ENCODE data around the gene DENND1A. TPM values are rescaled to one million over a fixed set of nuclear protein-coding genes. Genes with fewer than 3 reads are reported as not detected.

Gene DENND1A
- total RNA-seq, 1 donor from 2014 or later = 12.7 TPM

- Histone ChIP-seq H3K4me2 (ENCODE audit: low read length) (peak overlapping the region; percentile 8), H3K27ac (ENCODE audit: low read depth, low read length) (no peak overlapping the region), H3K4me1 (ENCODE audit: insufficient read depth, low read length) (peaks cover 5% of the 10 kb centered on the region), H3K79me2 (ENCODE audit: insufficient read depth, low read length) (no peaks in the 10 kb centered on the region), H2AFZ (ENCODE audit: low read depth, low read length) (no peak overlapping the region), H4K20me1 (ENCODE audit: insufficient read depth, low read length) (no peaks in the 10 kb centered on the region), H3K36me3 (ENCODE audit: insufficient read depth, low read length) (no peaks in the 10 kb centered on the region), H3K27me3 (ENCODE audit: insufficient read depth, low read length) (peaks cover 17% of the 10 kb centered on the region), H3K9ac (ENCODE audit: low read length) (no peak overlapping the region), H3K4me3 (ENCODE audit: insufficient read depth, low read depth, low read length) (no peak overlapping the region), H3K9me3 (ENCODE audit: insufficient read depth, low read depth, low read length) (no peaks in the 10 kb centered on the region)
- no peaks in the 10 kb centered on the region for H3K9me3 Mint-ChIP-seq (ENCODE audit: unreplicated experiment)
- H3K4me3 Mint-ChIP-seq (ENCODE audit: unreplicated experiment) = peak overlapping the region; percentile 70
- no peak overlapping the region for H3K27ac Mint-ChIP-seq (ENCODE audit: unreplicated experiment)
- H3K27me3 Mint-ChIP-seq (ENCODE audit: low read depth, unreplicated experiment) = peaks cover 28% of the 10 kb centered on the region
- H3K4me1 Mint-ChIP-seq (ENCODE audit: low read depth, unreplicated experiment) = peaks cover 34% of the 10 kb centered on the region
- FAIRE-seq (no peak), DNase-seq (ENCODE audit: low read depth) (no peak)
- TF ChIP-seq EZH2 (IDR thresholded peaks at IDR 0.05; ENCODE audit: insufficient read depth, low read length) = peak; percentile 36
- TF ChIP-seq CTCF (IDR thresholded peaks at IDR 0.05; ENCODE audit: insufficient read depth, low read depth, low read length) = no peak
- no peaks in the 10 kb centered on the region for H3K36me3 Mint-ChIP-seq (ENCODE audit: low read depth, unreplicated experiment)
These were observed 572.8 kb downstream of the DENND1A start for GRCh38 chr9:123356851-123357742.

GRCh38 chr9:123355761-123356431, 574.0 kb downstream of the DENND1A start, which contains the start of gene CRB2:
TSS of gene CRB2 (plus strand) at chr9:123356197. CDS start at chr9:123356261, 64 bp downstream.
- no peaks in the 10 kb centered on the region for H4K20me1 ChIP-seq (ENCODE audit: insufficient read depth, low read length)
- H3K9me3 Mint-ChIP-seq (ENCODE audit: unreplicated experiment) = no peaks in the 10 kb centered on the region
- FAIRE-seq = no peak
- H3K4me3 Mint-ChIP-seq (ENCODE audit: unreplicated experiment) = peak within 1 kb of the TSS; percentile 70
- no peaks in the 10 kb centered on the region for H3K9me3 ChIP-seq (ENCODE audit: insufficient read depth, low read depth, low read length)
- peak within 1 kb of the TSS; percentile 8 for H3K4me2 ChIP-seq (ENCODE audit: low read length)
- no peak within 1 kb of the TSS for H3K4me3 ChIP-seq (ENCODE audit: insufficient read depth, low read depth, low read length)
- H3K9ac ChIP-seq (ENCODE audit: low read length) = no peak within 1 kb of the TSS
- no peak for DNase-seq (ENCODE audit: low read depth)
- peaks cover 5% of the 10 kb centered on the region for H3K4me1 ChIP-seq (ENCODE audit: insufficient read depth, low read length)
- no peak within 1 kb of the TSS for H3K27ac Mint-ChIP-seq (ENCODE audit: unreplicated experiment)
- peaks cover 29% of the 10 kb centered on the region for H3K4me1 Mint-ChIP-seq (ENCODE audit: low read depth, unreplicated experiment)
- H3K36me3 Mint-ChIP-seq (ENCODE audit: low read depth, unreplicated experiment) = no peaks in the 10 kb centered on the region
- H3K79me2 ChIP-seq (ENCODE audit: insufficient read depth, low read length) = no peaks in the 10 kb centered on the region
- H2AFZ ChIP-seq (ENCODE audit: low read depth, low read length) = no peak within 1 kb of the TSS
- peaks cover 40% of the 10 kb centered on the region for H3K27me3 Mint-ChIP-seq (ENCODE audit: low read depth, unreplicated experiment)
- no peak within 1 kb of the TSS for H3K27ac ChIP-seq (ENCODE audit: low read depth, low read length)
- TF ChIP-seq CTCF (IDR thresholded peaks at IDR 0.05; ENCODE audit: insufficient read depth, low read depth, low read length) = no peak
- TF ChIP-seq EZH2 (IDR thresholded peaks at IDR 0.05; ENCODE audit: insufficient read depth, low read length) = no peak
- no peaks in the 10 kb centered on the region for H3K36me3 ChIP-seq (ENCODE audit: insufficient read depth, low read length)
- H3K27me3 ChIP-seq (ENCODE audit: insufficient read depth, low read length) = peaks cover 25% of the 10 kb centered on the region

Data from astrocyte (in vitro differentiated cells and primary cell).